Right cardiac atrium (tissue), 5 donors: ENCODE data around the gene CDA. TPM values are rescaled to one million over a fixed set of nuclear protein-coding genes. Genes with fewer than 3 reads are reported as not detected.

Experiments used
- ATAC-seq, 2 donors: fragments of 200-7000 bp; cut with Tn5 transposase; one replicate each; pipeline versions ENCODE4 v1.8.0 to v1.9.1; 2020; ENCODE audit warnings: moderate library complexity in 2 of 2, mild to moderate bottlenecking in 1 of 2
- DNase-seq, 3 donors: peaks; one replicate each; pipeline ENCODE4 v3.0.0-alpha.2; 2020
- H3K27ac ChIP-seq: one replicate; pipeline ENCODE4 v1.5.1; 2013; ENCODE audit warnings: mild to moderate bottlenecking, low read length, control low read depth, moderate library complexity
- H3K27me3 ChIP-seq: one replicate; pipeline ENCODE4 v1.6.1; 2013; ENCODE audit not compliant: control insufficient read depth, insufficient read depth
- H3K4me1 ChIP-seq: one replicate; pipeline ENCODE4 v1.6.1; 2013; ENCODE audit warnings: low read length; ENCODE audit not compliant: control insufficient read depth, insufficient read depth
- H3K4me3 ChIP-seq: one replicate; pipeline ENCODE4 v1.5.1; 2013; ENCODE audit warnings: low read length, control low read depth
- H3K9me3 ChIP-seq: one replicate; pipeline ENCODE4 v1.6.1; 2013; ENCODE audit warnings: low read length; ENCODE audit not compliant: control insufficient read depth
- WGBS: extraction: QIAGEN DNeasy Blood & Tissue Kit; methylation state at CpG from one replicate; pipeline ENCODE4 v1.1.7; 2013; 5-methylcytosine and 5-hydroxymethylcytosine counted together
- intact Hi-C, 4 donors: fragments of 100-400 bp; cut with DNase I; formaldehyde crosslinking; loops; one replicate each; pipeline versions ENCODE4 v1.11.0 to v1.14.0; 2022 to 2023
- long read RNA-seq, 4 donors: library from polyadenylated mRNA; unstranded; transcript quantifications; one replicate each; pipeline ENCODE4 v2.0.0, GENCODE V29; 2020 to 2021
- polyA plus RNA-seq: library from polyadenylated mRNA; stranded (reverse); fragments of 200-250 nt; gene quantifications from one replicate; pipeline ENCODE4 v1.2.3, GENCODE V29; 2013
- total RNA-seq, 4 donors: library from RNA; stranded (reverse); fragmentation: NEBNext Ultra II Directional; extraction: Animal tissue kit (Norgen Biotek cat#: 25700); gene quantifications; one replicate each; pipeline ENCODE4 v1.2.1, GENCODE V29; 2021
- donor health status: healthy with polysubstance abuse.
- donor health status: DM: no; HTN: yes; CAD: no.
- donor health status: DM: no; HTN: no; CAD: no.
- donor health status: DM: no; HTN: yes; CAD: no; lungs with severe emphysema.
- donor health status: DM: yes; HTN: yes; CAD: no.

Gene CDA
- 1 to 10 TPM; 2.2 to 3.6 (median 2.4) TPM for total RNA-seq
- polyA plus RNA-seq: 6.7 TPM
- long read RNA-seq, donor 1, partial matches to known transcripts: 1 of 2 reads
- long read RNA-seq, donor 1, other reads (novel, unspliced or antisense): 0 of 2 reads
- long read RNA-seq, donor 2, partial matches to known transcripts: 0 of 1 reads
- long read RNA-seq, donor 2, other reads (novel, unspliced or antisense): 0 of 1 reads
- long read RNA-seq, donor 3, partial matches to known transcripts: 0 of 1 reads
- long read RNA-seq, donor 3, other reads (novel, unspliced or antisense): 0 of 1 reads
- long read RNA-seq, donor 4, partial matches to known transcripts: 0 of 1 reads
- long read RNA-seq, donor 4, other reads (novel, unspliced or antisense): 0 of 1 reads

- Histone ChIP-seq H3K4me1 (peaks cover 3% of the 10 kb centered on the region), H3K27me3 (no peaks in the 10 kb centered on the region), H3K4me3 (peak within 1 kb of the TSS; percentile 2), H3K27ac (peak within 1 kb of the TSS; percentile 52), H3K9me3 (no peaks in the 10 kb centered on the region)
- ATAC-seq: peak; percentile 43 to 53
- peak; percentile 39 to 65 (median 61) for DNase-seq
- 22% methylated on average over 11 of the region's 11 CpGs for WGBS
- intact Hi-C loops: no loop called here
These were observed at the start of gene CDA for GRCh38 chr1:20588634-20589225. Gene CDA, plus strand, starts transcription at chr1:20589097. Its CDS starts 33 bp downstream, at chr1:20589130.

- no peak overlapping the region for H3K4me3 ChIP-seq
- ATAC-seq (no peak), DNase-seq (no peak)
- H3K9me3 ChIP-seq: no peaks in the 10 kb centered on the region
- H3K27me3 ChIP-seq: no peaks in the 10 kb centered on the region
- no peaks in the 10 kb centered on the region for H3K4me1 ChIP-seq
- intact Hi-C loops: no loop called here
- 65% methylated on average over 1 of the region's 1 CpG for WGBS
- H3K27ac ChIP-seq: no peak overlapping the region
These were observed 48.6 kb upstream of the CDA start for GRCh38 chr1:20540281-20540680.

GRCh38 chr1:20546637-20547036 lies 42.3 kb upstream of the CDA start:
- H3K27me3 ChIP-seq: no peaks in the 10 kb centered on the region
- no peaks in the 10 kb centered on the region for H3K4me1 ChIP-seq
- no peak for ATAC-seq
- intact Hi-C loops: no loop called here
- WGBS: 89% methylated on average over 3 of the region's 3 CpGs
- H3K4me3 ChIP-seq: no peak overlapping the region
- H3K9me3 ChIP-seq: no peaks in the 10 kb centered on the region
- no peak for DNase-seq
- no peak overlapping the region for H3K27ac ChIP-seq

- Histone ChIP-seq H3K27me3 (no peaks in the 10 kb centered on the region), H3K4me3 (no peak overlapping the region), H3K27ac (no peak overlapping the region), H3K9me3 (no peaks in the 10 kb centered on the region), H3K4me1 (peaks cover 8% of the 10 kb centered on the region)
- intact Hi-C loops: no loop called here
- DNase-seq (no peak), ATAC-seq (peak in 1 of 2 donors; percentile 10)
- WGBS: 26% methylated on average over 3 of the region's 3 CpGs
These were observed 37.7 kb upstream of the CDA start for GRCh38 chr1:20551161-20551560.

- peak within 1 kb of the TSS; percentile 39 for H3K4me3 ChIP-seq
- peaks cover 8% of the 10 kb centered on the region for H3K4me1 ChIP-seq
- peak; percentile 92 to 96 (median 95) for DNase-seq
- 2% methylated on average over 47 of the region's 47 CpGs for WGBS
- no peaks in the 10 kb centered on the region for H3K9me3 ChIP-seq
- ATAC-seq: peak; percentile 95 to 96
- peak within 1 kb of the TSS; percentile 63 for H3K27ac ChIP-seq
- intact Hi-C loops: no loop called here
- H3K27me3 ChIP-seq: no peaks in the 10 kb centered on the region
These were observed 36.8 kb upstream of the CDA start, which contains the start of gene FAM43B for GRCh38 chr1:20551945-20552727. Gene FAM43B, plus strand, starts transcription at chr1:20552573. Its CDS starts 401 bp downstream, at chr1:20552974.

- intact Hi-C loops: no loop called here
- Histone ChIP-seq H3K4me3 (peak overlapping the region; percentile 39), H3K4me1 (peaks cover 8% of the 10 kb centered on the region), H3K9me3 (no peaks in the 10 kb centered on the region), H3K27ac (no peak overlapping the region), H3K27me3 (no peaks in the 10 kb centered on the region)
- WGBS: 2% methylated on average over 82 of the region's 82 CpGs
- ATAC-seq (peak; percentile 3 to 19), DNase-seq (peak in 2 of 3 donors; percentile 26 to 60)
These were observed 36.0 kb upstream of the CDA start for GRCh38 chr1:20552728-20553445.

- intact Hi-C loops: no loop called here
- DNase-seq (peak in 2 of 3 donors; percentile 55 to 61), ATAC-seq (peak in 1 of 2 donors; percentile 17)
- Histone ChIP-seq H3K27ac (no peak overlapping the region), H3K27me3 (no peaks in the 10 kb centered on the region), H3K4me1 (peaks cover 8% of the 10 kb centered on the region), H3K4me3 (no peak overlapping the region), H3K9me3 (no peaks in the 10 kb centered on the region)
- WGBS: 35% methylated on average over 7 of the region's 7 CpGs
These were observed 33.7 kb upstream of the CDA start for GRCh38 chr1:20555025-20555757.

GRCh38 chr1:20555758-20556120 lies 33.2 kb upstream of the CDA start:
- DNase-seq (no peak), ATAC-seq (no peak)
- Histone ChIP-seq H3K27ac (no peak overlapping the region), H3K9me3 (no peaks in the 10 kb centered on the region), H3K4me3 (no peak overlapping the region), H3K27me3 (no peaks in the 10 kb centered on the region), H3K4me1 (peaks cover 8% of the 10 kb centered on the region)
- 72% methylated on average over 4 of the region's 4 CpGs for WGBS
- intact Hi-C loops: no loop called here

GRCh38 chr1:20558191-20558590 lies 30.7 kb upstream of the CDA start:
- DNase-seq (no peak), ATAC-seq (no peak)
- Histone ChIP-seq H3K9me3 (no peaks in the 10 kb centered on the region), H3K27ac (no peak overlapping the region), H3K27me3 (no peaks in the 10 kb centered on the region), H3K4me3 (no peak overlapping the region), H3K4me1 (peaks cover 8% of the 10 kb centered on the region)
- intact Hi-C loops: no loop called here
- WGBS: 58% methylated on average over 5 of the region's 5 CpGs

- no peak overlapping the region for H3K4me3 ChIP-seq
- no peaks in the 10 kb centered on the region for H3K4me1 ChIP-seq
- WGBS: 78% methylated on average over 1 of the region's 1 CpG
- no peaks in the 10 kb centered on the region for H3K9me3 ChIP-seq
- DNase-seq (no peak), ATAC-seq (no peak)
- H3K27me3 ChIP-seq: no peaks in the 10 kb centered on the region
- intact Hi-C loops: no loop called here
- H3K27ac ChIP-seq: no peak overlapping the region
These were observed 27.9 kb upstream of the CDA start for GRCh38 chr1:20560966-20561365.
